NOMO-1 treated with DMSO at 0.1 percent for 48 hours (cell line): ENCODE measurements around the gene IL17F.

Experiments
- DNase-seq: peaks from one replicate; lab custom pipeline; 2025; ENCODE audit not compliant: unreplicated experiment; lab: John Stamatoyannopoulos, UW

Gene IL17F

DNA sequence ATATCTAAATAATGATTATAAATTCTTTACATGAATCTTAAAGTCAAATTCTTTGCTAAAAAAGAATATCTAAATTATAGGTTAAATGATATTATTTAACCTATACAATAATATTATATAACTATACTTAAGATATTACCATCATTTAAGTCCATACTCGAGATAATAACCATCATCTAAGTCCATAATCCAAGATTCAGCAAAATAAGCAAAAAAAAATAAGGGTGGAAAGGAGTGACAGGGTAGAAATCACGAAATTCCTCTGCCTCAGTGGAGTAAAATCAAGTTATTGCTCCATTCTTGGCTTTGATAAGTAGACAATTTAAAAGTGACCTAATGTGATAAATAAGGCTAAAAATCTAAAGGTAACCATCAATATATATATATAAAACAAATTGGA lies 48.4 kb downstream of the IL17F start:
- DNase-seq: no peak

GRCh38 chr6:52191824-52192223 lies 52.5 kb downstream of the IL17F start:
- no peak for DNase-seq

GRCh38 chr6:52190409-52190808 lies 53.9 kb downstream of the IL17F start:
- no peak for DNase-seq

DNA sequence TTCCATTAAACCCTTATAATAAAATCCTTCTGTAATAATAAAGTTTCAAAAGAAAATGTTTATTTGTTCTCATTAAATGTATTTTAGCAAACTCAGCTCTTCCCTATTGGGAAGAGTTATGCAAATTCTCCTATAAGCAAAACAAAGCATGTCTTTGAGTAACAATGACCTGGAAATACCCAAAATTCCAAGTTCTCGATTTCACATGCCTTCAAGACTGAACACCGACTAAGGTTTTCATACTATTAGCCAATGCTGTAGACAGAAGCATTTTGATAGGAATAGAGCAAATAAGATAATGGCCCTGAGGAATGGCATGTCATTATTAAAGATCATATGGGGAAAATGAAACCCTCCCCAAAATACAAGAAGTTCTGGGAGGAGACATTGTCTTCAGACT lies 54.3 kb downstream of the IL17F start:
- no peak for DNase-seq

DNA sequence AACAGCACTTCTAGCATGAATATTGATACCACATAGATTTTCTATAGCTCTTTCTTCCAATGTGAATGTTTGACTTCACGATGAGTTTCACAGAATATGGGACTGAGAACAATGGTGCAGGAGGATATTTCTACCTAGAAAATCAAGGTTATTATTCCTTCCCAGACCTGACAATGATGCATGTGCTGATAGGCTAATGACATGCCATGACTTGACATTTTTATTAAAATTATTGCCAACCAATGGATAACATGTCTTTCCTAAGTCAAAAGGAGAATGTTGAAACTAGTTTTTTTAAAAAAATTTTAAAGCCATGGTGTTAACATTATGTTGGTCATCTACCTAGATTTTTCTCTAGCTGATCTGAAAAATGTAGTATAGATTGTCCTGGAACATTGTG lies 57.2 kb downstream of the IL17F start:
- DNase-seq: no peak
